Esophagus (tissue), 2 donors: ENCODE results near the gene TCIRG1. TPM values are rescaled to one million over a fixed set of nuclear protein-coding genes. Genes with fewer than 3 reads are reported as not detected.

Source experiments
- H3K27ac ChIP-seq, 2 donors: one replicate each; pipeline ENCODE4 v1.5.1; 2013; ENCODE audit warnings: low read depth in 2 of 2, mild to moderate bottlenecking in 2 of 2, inconsistent platforms in 1 of 2, low read length in 1 of 2, moderate library complexity in 1 of 2
- H3K27me3 ChIP-seq, 2 donors: one replicate each; pipeline ENCODE4 v1.6.1; 2013; ENCODE audit warnings: low read length in 2 of 2, control low read depth in 1 of 2, mild to moderate bottlenecking in 1 of 2; ENCODE audit not compliant: insufficient read depth in 2 of 2, control insufficient read depth in 1 of 2
- H3K36me3 ChIP-seq, 2 donors: one replicate each; pipeline ENCODE4 v1.6.1; 2013; ENCODE audit warnings: low read length in 1 of 2; ENCODE audit not compliant: control insufficient read depth in 2 of 2, insufficient read depth in 2 of 2
- H3K4me1 ChIP-seq, 2 donors: one replicate each; pipeline ENCODE4 v1.6.1; 2013; ENCODE audit warnings: low read length in 1 of 2; ENCODE audit not compliant: control insufficient read depth in 2 of 2, insufficient read depth in 2 of 2
- H3K4me3 ChIP-seq, 2 donors: one replicate each; pipeline ENCODE4 v1.5.1; 2013; ENCODE audit warnings: low read length in 2 of 2, mild to moderate bottlenecking in 2 of 2, low read depth in 1 of 2, moderate library complexity in 1 of 2
- H3K9me3 ChIP-seq, 2 donors: one replicate each; pipeline ENCODE4 v1.6.1; 2013; ENCODE audit warnings: mild to moderate bottlenecking in 2 of 2, low read depth in 1 of 2, low read length in 1 of 2, moderate library complexity in 1 of 2; ENCODE audit not compliant: control insufficient read depth in 2 of 2, insufficient read depth in 1 of 2
- WGBS, 2 donors: extraction: QIAGEN DNeasy Blood & Tissue Kit; methylation state at CpG; one replicate each; pipeline ENCODE4 v1.1.7; 2013; 5-methylcytosine and 5-hydroxymethylcytosine counted together
- polyA plus RNA-seq, 2 donors: library from polyadenylated mRNA; stranded (reverse); fragments of 200-250 nt; gene quantifications; one replicate each; pipeline ENCODE4 v1.2.3, GENCODE V29; 2013
- donor health status: healthy with polysubstance abuse.
- donor health status: Bipolar disorder and iron deficiency.

TCIRG1 gene
- polyA plus RNA-seq, 2 donors = 51.0 to 74.0 TPM

DNA sequence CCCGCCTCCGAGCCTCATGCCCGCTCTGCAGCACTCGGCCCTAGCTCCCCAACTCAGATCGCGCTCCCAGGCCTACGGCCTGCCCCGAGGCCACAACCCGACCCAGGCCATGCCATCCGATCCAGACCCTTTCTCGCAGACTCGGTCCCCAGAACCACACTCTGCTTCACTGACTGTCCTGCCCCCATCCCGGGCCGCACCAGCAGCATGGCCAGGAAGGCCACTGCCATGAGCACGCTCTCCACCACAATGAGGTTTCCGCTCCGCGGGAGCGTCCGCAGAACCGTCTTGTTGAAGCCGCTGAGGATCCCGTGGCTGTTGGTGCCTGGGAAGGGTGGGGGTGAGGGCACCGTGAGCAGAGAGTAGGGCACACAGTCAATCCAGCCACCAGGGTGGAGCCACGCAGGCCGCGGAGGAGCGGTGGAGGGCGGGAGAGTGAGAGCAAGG lies 41.3 kb upstream of the TCIRG1 start:
- H3K27ac ChIP-seq = no peak overlapping the region
- no peak overlapping the region for H3K4me3 ChIP-seq
- 91 to 93% methylated on average over 29 of the region's 29 CpGs for WGBS, 2 donors
- peaks cover 0 to 6% of the 10 kb centered on the region in 2 donors for H3K36me3 ChIP-seq
- peaks cover 0 to 4% of the 10 kb centered on the region in 2 donors for H3K4me1 ChIP-seq
- peaks cover 0 to 4% of the 10 kb centered on the region in 2 donors for H3K9me3 ChIP-seq
- H3K27me3 ChIP-seq = no peaks in the 10 kb centered on the region

DNA sequence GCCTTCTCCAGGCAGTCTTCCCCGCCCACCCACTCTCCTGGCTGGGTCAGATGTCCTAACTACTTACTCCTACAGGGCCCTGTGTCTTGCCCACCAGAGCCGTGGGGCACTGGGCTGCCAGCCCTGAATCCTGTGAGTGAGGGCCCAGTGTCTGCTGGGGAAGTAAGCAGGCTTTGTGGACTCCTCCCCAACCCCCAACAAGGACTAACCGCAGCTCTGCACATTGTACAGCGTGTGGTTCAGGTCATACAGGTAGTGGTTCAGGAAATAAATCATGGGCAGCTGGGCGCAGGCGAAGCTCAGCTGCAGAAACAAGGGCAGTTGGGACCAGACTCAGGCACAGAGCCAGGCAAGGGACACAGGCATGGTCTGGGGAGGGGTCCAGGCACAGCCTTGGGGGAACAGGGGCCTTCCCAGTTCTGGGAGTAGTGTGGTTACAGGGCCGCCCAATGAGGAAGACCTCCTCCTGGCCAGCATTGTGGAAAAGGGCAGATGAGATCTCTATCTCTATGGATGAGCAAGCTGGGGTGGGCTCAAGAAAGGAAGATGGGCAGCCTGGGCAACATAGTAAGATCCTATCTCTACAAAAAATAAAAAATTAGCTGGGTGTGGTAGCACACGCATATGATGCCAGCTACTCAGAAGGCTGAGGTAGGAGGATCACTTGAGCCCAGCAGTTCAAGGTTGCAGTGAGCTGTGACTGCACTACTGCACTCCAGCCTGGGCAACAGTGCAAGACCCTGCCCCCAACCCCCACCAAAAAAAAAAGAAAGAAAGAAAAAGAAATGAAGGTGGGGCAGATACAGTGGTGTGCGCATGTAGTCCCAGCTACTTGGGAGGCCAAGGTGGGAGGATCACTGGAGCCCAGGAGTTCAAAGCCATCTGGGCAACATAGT lies 40.4 kb upstream of the TCIRG1 start:
- no peaks in the 10 kb centered on the region for H3K27me3 ChIP-seq
- WGBS, 2 donors = 79 to 91% methylated on average over 9 of the region's 9 CpGs
- peaks cover 0 to 6% of the 10 kb centered on the region in 2 donors for H3K36me3 ChIP-seq
- H3K9me3 ChIP-seq = peaks cover 0 to 4% of the 10 kb centered on the region in 2 donors
- no peak overlapping the region for H3K27ac ChIP-seq
- H3K4me3 ChIP-seq = no peak overlapping the region
- H3K4me1 ChIP-seq = peaks cover 0 to 10% of the 10 kb centered on the region in 2 donors

- no peak overlapping the region for H3K4me3 ChIP-seq
- H3K9me3 ChIP-seq = peaks cover 0 to 4% of the 10 kb centered on the region in 2 donors
- H3K36me3 ChIP-seq = peaks cover 0 to 6% of the 10 kb centered on the region in 2 donors
- peaks cover 0 to 10% of the 10 kb centered on the region in 2 donors for H3K4me1 ChIP-seq
- 96 to 97% methylated on average over 13 of the region's 13 CpGs for WGBS, 2 donors
- H3K27ac ChIP-seq = no peak overlapping the region
- H3K27me3 ChIP-seq = no peaks in the 10 kb centered on the region
Measured at GRCh38 chr11:67999201-67999629, 39.6 kb upstream of the TCIRG1 start.

- WGBS, 2 donors = 91 to 95% methylated on average over 5 of the region's 5 CpGs
Measured at GRCh38 chr11:67999704-68000103, 39.1 kb upstream of the TCIRG1 start.

DNA sequence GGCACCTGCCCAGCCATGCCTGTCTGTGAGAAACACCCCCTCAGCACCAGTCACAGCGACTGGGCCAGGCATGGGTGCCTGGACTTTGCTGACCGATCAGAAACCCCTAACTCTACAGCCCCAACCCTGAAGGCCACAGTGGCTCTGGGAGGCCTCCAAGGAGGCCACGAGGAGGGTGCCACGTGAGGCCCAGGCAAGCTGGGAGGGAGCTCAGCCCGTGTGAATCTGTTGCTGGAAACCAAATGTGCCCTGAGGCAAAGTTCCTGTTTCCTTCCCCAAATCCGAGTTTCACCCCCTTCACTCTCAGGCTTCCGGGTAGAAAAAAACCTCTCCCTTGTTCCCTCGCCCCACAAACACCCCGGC lies 36.3 kb upstream of the TCIRG1 start:
- H3K4me3 ChIP-seq = no peak overlapping the region
- WGBS, 2 donors = 53 to 61% methylated on average over 9 of the region's 9 CpGs
- no peaks in the 10 kb centered on the region for H3K9me3 ChIP-seq
- no peaks in the 10 kb centered on the region for H3K27me3 ChIP-seq
- peaks cover 0 to 7% of the 10 kb centered on the region in 2 donors for H3K4me1 ChIP-seq
- H3K27ac ChIP-seq = no peak overlapping the region
- peaks cover 0 to under 1% of the 10 kb centered on the region in 2 donors for H3K36me3 ChIP-seq

More at GRCh38 chr11:67999704-68000103, 39.1 kb upstream of the TCIRG1 start:
- Histone ChIP-seq H3K4me1 (peaks cover 0 to 10% of the 10 kb centered on the region in 2 donors), H3K36me3 (peaks cover 0 to 6% of the 10 kb centered on the region in 2 donors), H3K27ac (no peak overlapping the region), H3K9me3 (peaks cover 0 to 4% of the 10 kb centered on the region in 2 donors), H3K27me3 (no peaks in the 10 kb centered on the region), H3K4me3 (no peak overlapping the region)

DNA sequence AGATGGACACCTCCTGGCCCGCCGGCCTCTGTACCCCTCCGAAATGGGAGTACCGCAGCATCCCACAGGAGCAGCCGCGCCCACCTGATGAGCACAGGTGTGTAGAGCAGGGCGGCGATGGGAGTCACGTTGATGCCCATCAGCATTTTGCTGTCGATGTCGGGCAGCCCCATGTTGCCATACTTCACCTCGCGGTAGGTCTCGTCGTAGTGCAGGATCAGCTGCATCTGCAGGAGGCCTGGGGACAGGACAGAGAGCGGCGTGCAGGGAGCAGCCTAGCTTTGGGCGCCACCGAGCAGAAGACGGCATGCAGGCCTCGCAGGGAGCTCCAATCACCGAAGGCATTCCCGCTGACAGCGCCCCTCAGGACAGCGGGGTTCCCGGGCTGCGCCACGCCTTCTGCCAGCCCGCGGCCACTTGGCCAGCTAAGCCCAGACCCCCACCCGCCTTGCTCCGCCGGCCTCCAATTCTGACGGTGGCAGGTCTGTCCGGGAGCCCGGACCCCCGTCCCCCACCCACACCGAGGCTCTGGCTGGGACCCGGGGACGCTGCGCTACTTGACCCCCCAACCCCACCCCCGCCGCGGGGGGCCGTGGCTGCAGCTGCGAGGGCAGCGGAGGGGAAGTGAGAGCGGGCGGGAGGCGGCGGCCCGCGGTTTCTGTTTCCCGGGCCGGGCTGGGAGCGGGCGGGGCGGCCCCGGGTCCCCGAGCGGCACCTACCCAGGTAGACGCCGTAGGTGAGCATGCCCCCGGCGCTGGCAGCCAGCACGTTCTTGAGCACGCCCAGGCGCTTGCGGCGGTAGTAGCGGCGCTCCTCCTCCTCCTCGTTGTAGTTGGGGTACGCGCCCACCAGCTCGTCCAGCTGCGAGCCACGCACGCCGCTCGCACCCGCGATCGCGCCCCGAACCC lies 35.6 kb upstream of the TCIRG1 start:
- H3K4me3 ChIP-seq = peak overlapping the region; percentile 74 to 76
- H3K36me3 ChIP-seq = no peaks in the 10 kb centered on the region
- 11 to 28% methylated on average over 55 to 86 of the region's 86 CpGs for WGBS, 2 donors
- peak overlapping the region; percentile 61 to 74 for H3K27ac ChIP-seq
- H3K4me1 ChIP-seq = peaks cover 0 to 7% of the 10 kb centered on the region in 2 donors
- no peaks in the 10 kb centered on the region for H3K27me3 ChIP-seq
- no peaks in the 10 kb centered on the region for H3K9me3 ChIP-seq

DNA sequence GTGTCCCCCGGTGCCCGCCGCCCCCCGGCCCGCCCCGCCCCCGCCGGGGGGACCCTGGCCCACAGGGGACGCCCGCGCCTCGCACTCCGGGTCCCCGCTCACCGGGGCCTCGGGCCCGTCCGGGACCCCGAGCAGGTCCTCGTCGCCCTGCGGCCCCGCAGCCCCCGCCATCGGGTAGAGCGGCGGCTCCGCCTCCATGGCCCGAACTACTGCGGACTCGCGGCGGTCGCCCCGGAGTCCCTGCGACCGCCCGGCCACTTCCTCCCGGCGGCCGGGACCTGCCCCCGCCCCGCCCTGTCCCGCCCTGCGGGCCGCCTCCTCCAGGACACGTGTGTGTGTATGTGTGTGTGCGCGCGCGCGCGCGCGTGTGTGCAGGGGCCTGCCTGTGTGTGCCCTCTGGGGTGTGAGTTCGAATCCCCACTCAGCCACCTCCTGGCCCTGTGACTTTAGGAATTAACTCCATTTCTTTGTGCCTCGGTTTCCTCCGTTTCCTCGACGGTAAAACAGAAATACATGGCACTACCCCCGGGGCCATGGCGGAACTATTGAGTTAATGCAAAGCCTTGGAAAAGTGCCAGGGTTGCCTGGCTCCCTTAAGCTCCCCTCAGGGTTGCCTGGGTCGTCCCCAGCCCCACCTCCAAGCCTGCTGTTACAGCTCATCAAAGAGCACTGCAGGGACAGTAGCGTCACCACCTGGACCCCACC lies 34.8 kb upstream of the TCIRG1 start, which contains the start of gene UNC93B1:
TSS of gene UNC93B1 (minus strand) at position 252 of the 705 bp plus-strand sequence. CDS start at position 198, 54 bp downstream.
- H3K27me3 ChIP-seq = no peaks in the 10 kb centered on the region

GRCh38 chr11:68004551-68005335 lies 34.1 kb upstream of the TCIRG1 start:
- 72% methylated on average over 14 of the region's 14 CpGs for WGBS, 2 donors
- Histone ChIP-seq H3K4me1 (peaks cover 0 to 13% of the 10 kb centered on the region in 2 donors), H3K27me3 (no peaks in the 10 kb centered on the region), H3K4me3 (no peak overlapping the region), H3K36me3 (no peaks in the 10 kb centered on the region), H3K27ac (no peak overlapping the region), H3K9me3 (no peaks in the 10 kb centered on the region)

More for the DNA sequence above, 34.8 kb upstream of the TCIRG1 start, which contains the start of gene UNC93B1:
- Histone ChIP-seq H3K36me3 (no peaks in the 10 kb centered on the region), H3K4me3 (peak within 1 kb of the TSS; percentile 74 to 76), H3K9me3 (no peaks in the 10 kb centered on the region), H3K27ac (peak within 1 kb of the TSS; percentile 61 to 74), H3K4me1 (peaks cover 0 to 10% of the 10 kb centered on the region in 2 donors)
- WGBS, 2 donors = 3% methylated on average over 58 to 64 of the region's 64 CpGs
